Vagina (tissue), 2 donors: Measurements from ENCODE around the gene SGSM1.

ENCODE experiments used
- CTCF ChIP-seq, 3 experiments: fragments of 450-650 bp in 2 of 3; fragments of 200-600 bp in 1 of 3; sonication (generic) in 1 of 3; IDR thresholded peaks; one replicate each; pipeline ENCODE4 v1.5.1; 2017 to 2019; ENCODE audit warnings: antibody characterized with exemption in 3 of 3, mild to moderate bottlenecking in 2 of 3, moderate library complexity in 2 of 3
- POLR2A ChIP-seq, 2 donors: fragments of 450-650 bp; IDR thresholded peaks; one replicate each; pipeline ENCODE4 v1.6.1; 2017; ENCODE audit warnings: antibody characterized with exemption in 2 of 2, mild to moderate bottlenecking in 2 of 2, moderate library complexity in 2 of 2

- no peak for TF ChIP-seq CTCF (IDR thresholded peaks at IDR 0.05)
- no peak for TF ChIP-seq POLR2A (IDR thresholded peaks at IDR 0.05)
These were observed 99.9 kb downstream of the SGSM1 start for GRCh38 chr22:24905909-24906308.
